Mucosa of descending colon (tissue), 3 donors: ENCODE measurements around the gene POM121C. TPM values are rescaled to one million over a fixed set of nuclear protein-coding genes. Genes with fewer than 3 reads are reported as not detected.
"Not testable (repeated sequence)": the region's sequence is repeated elsewhere in the genome, so short reads cannot be mapped to it uniquely, and the experiment has no call there.

Experiments used
- ATAC-seq: fragments of 200-7000 bp; cut with Tn5 transposase; one replicate; pipeline ENCODE4 v1.9.1; 2020; ENCODE audit warnings: mild to moderate bottlenecking, moderate library complexity
- DNase-seq, 3 donors: peaks; one replicate each; pipeline ENCODE4 v3.0.0-alpha.2; 2020
- H3K36me3 ChIP-seq: fragments of 200-600 bp; one replicate; pipeline ENCODE4 v1.8.0; 2021; ENCODE audit warnings: low read depth, mild to moderate bottlenecking
- H3K4me1 ChIP-seq: fragments of 200-600 bp; one replicate; pipeline ENCODE4 v1.8.0; 2021; ENCODE audit warnings: low read depth, mild to moderate bottlenecking
- H3K4me3 ChIP-seq: fragments of 200-600 bp; one replicate; pipeline ENCODE4 v1.8.0; 2021; ENCODE audit warnings: mild to moderate bottlenecking
- H3K9me3 ChIP-seq: fragments of 200-600 bp; one replicate; pipeline ENCODE4 v1.8.0; 2021; ENCODE audit warnings: mild to moderate bottlenecking
- intact Hi-C, 2 donors: fragments of 100-400 bp; cut with DNase I in 1 of 2; cut with micrococcal nuclease in 1 of 2; formaldehyde crosslinking; loops; one replicate each; pipeline versions ENCODE4 v1.11.0 to v1.11.1; 2022; cut with DNase I, micrococcal nuclease
- long read RNA-seq, 2 donors: library from polyadenylated mRNA; unstranded; transcript quantifications; one replicate each; pipeline ENCODE4 v2.0.0, GENCODE V29; 2019 to 2021
- total RNA-seq, 3 donors: library from RNA; stranded (reverse); fragmentation: NEBNext Ultra II Directional in 2 of 3; extraction: Animal tissue kit (Norgen Biotek cat#: 25700) in 2 of 3; gene quantifications; one replicate each; pipeline versions ENCODE4 v1.2.1 to v1.2.4, GENCODE V29; 2021 to 2023
- TF ChIP-seq, protein P1 (sequence below): fragments of 200-600 bp; IDR thresholded peaks from one replicate; pipeline ENCODE4 v1.8.0; 2022; ENCODE audit warnings: antibody characterized with exemption, mild to moderate bottlenecking
- donor health status: DM: no; HTN: no; CAD: no; lungs with moderate emphysema.
- donor health status: DM: no; HTN: no; CAD: no.
- donor health status: DM: no; HTN: yes; CAD: no.

The POM121C gene
- total RNA-seq = 10 to 100 TPM; 29.2 to 43.7 (median 34.4) TPM
- long read RNA-seq, donor 1, full-length matches to known transcripts = 1 of 27 reads
- long read RNA-seq, donor 1, partial matches to known transcripts = 17 of 27 reads
- long read RNA-seq, donor 1, other reads (novel, unspliced or antisense) = 9 of 27 reads
- long read RNA-seq, donor 2 = 0 reads

DNA sequence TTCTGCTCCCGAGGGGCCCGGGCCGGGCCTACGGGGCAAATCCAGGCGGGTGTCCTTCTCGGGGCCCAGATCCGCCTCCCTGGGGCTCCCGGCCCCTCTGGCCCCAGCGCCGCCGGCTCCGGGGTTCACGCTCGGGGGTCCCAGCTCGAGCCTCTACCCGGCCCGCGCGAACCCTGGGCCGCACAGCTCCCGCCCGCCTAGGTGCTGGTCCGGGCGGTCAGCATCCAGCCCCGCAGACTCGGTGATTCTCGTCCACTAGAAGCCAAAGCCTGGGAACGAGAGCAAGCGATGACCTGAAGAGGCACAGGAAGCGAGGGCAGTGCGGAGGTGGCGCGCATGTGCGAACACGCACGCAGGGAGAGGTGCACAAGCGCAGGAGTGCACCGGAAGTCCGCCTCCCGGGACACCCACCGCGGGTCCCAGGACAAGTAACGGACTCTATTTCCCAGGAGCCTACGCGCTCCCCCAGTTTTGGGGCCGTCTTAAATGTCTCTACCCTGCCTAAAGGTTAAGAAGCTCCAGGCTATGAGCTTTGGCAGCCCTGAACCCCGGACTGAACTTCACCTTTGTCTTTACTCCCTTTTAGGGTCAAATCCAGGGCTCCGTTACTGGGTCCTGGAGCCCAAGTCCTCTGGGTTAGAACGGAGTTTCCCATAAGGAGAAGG is at the start of gene POM121C:
Gene POM121C, minus strand, starts transcription at position 321 of the 665 bp plus-strand sequence. CDS start 44,803 bp downstream, outside the sequence.
- ATAC-seq (peak; percentile 100), DNase-seq (peak; percentile 91 to 96 (median 91))
- intact Hi-C loops = not testable (repeated sequence)

DNA sequence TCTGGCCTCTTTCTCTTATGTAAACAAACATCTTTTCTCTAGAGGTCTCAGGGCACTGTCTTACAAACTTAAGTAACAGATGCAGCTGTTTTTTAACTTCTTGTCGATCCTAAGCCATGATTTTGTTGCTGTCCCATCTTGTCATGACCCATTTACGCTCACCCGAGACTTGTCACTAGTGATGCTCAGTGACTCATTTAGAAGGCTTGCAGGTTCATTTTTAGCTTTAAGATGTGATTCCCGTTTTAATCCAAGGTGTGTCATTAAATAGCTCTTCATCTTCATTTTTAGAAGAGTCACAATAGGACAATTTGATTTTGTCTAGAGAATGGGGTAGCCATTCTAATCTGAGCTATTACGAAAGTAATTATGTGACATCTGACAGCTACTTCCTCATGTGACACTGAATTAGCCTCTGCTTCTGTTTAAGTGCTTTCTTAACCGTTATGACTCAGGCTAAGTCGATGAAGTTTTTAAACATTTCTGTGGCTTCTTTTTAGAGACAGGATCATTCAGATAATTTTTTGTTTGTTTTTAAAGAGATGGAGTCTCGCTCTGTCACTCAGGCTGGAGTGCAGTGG is 48.7 kb upstream of the POM121C start:
- no peak for DNase-seq
- Histone ChIP-seq H3K4me3 (no peak overlapping the region), H3K9me3 (no peaks in the 10 kb centered on the region), H3K36me3 (no peaks in the 10 kb centered on the region), H3K4me1 (no peaks in the 10 kb centered on the region)
- ATAC-seq = no peak
- intact Hi-C loops = loop anchor here in 1 of 2 donors (10.0 kb wide), 1 partner anchor 110 kb away; no protein-coding TSS in a partner anchor
- TF ChIP-seq, protein P1, sequence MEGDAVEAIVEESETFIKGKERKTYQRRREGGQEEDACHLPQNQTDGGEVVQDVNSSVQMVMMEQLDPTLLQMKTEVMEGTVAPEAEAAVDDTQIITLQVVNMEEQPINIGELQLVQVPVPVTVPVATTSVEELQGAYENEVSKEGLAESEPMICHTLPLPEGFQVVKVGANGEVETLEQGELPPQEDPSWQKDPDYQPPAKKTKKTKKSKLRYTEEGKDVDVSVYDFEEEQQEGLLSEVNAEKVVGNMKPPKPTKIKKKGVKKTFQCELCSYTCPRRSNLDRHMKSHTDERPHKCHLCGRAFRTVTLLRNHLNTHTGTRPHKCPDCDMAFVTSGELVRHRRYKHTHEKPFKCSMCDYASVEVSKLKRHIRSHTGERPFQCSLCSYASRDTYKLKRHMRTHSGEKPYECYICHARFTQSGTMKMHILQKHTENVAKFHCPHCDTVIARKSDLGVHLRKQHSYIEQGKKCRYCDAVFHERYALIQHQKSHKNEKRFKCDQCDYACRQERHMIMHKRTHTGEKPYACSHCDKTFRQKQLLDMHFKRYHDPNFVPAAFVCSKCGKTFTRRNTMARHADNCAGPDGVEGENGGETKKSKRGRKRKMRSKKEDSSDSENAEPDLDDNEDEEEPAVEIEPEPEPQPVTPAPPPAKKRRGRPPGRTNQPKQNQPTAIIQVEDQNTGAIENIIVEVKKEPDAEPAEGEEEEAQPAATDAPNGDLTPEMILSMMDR = no peak

More for the DNA sequence above, at the start of gene POM121C:
- not testable (repeated sequence) for H3K4me1 ChIP-seq, H3K9me3 ChIP-seq, H3K36me3 ChIP-seq
- peak within 1 kb of the TSS; percentile 61 for H3K4me3 ChIP-seq

DNA sequence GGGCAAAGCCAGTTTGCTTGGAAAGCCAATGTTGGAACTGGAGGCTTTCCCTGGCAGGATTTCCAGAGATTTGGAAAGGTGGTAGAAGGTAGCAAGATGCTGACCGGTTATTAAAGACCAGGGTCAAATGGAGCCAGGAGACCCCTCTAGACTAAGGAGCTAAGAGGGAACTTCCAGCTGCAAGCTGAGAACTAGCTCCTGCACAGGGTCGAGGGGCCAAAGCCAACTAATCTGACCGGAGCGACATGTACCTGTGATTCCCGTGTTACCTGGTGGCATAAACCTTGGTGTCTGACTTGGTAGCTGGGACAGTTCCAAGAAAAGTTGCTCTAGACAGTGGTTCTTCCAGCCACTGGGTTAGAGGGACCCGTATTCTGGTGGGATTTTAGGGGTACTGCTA is 47.8 kb upstream of the POM121C start:
- no peak for ATAC-seq
- H3K36me3 ChIP-seq = no peaks in the 10 kb centered on the region
- no peaks in the 10 kb centered on the region for H3K9me3 ChIP-seq
- TF ChIP-seq, protein P1 = no peak
- intact Hi-C loops = loop anchor here in 1 of 2 donors (10.0 kb wide), 1 partner anchor 111 kb away; no protein-coding TSS in a partner anchor
- DNase-seq = no peak
- H3K4me3 ChIP-seq = no peak overlapping the region
- no peaks in the 10 kb centered on the region for H3K4me1 ChIP-seq

DNA sequence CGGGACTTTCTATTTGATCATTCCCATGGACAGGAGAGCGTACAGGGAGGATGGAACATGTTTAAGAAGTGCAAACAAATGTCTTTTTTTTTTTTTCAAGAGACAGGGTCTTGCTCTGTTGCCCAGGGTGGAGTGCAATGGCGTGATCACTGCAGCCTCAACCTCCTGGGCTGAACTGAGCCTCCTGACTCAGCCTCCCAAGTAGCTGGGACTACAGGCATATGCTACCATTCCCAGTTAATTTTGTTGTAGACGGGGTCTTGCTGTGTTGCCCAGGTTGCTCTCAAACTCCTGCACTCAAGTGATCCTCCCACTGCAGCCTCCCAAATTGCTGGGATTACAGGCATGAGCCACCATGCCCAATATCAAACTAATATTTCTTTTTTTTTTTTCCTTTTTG is 46.5 kb upstream of the POM121C start:
- no peaks in the 10 kb centered on the region for H3K4me1 ChIP-seq
- intact Hi-C loops = loop anchor here in 1 of 2 donors (10.0 kb wide), 1 partner anchor 112 kb away; no protein-coding TSS in a partner anchor
- no peaks in the 10 kb centered on the region for H3K9me3 ChIP-seq
- ATAC-seq (no peak), DNase-seq (no peak)
- H3K36me3 ChIP-seq = no peaks in the 10 kb centered on the region
- H3K4me3 ChIP-seq = no peak overlapping the region
- TF ChIP-seq, protein P1 = no peak

DNA sequence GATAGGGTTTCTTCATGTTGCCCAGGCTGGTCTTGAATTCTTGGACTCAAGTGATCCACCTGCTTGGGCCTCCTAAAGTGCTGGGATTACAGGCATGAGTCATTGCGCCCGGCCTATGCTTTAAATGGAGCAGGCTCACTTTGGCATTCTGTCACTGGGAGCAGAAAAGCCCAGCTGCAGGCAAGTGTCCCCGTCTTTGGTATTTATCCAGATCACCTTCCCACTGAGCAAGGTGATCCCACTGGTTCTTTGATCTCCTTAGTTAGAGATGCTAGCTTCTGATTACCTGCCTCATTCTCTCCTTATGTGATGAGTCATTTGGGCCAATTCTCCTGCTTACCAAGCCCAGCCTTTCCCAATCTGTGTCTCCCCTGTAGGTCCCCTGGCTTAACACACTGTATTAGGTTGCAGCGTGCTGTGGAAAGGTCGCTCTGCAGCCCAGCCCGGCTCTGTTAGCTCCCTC is 45.3 kb upstream of the POM121C start:
- DNase-seq = no peak
- Histone ChIP-seq H3K36me3 (no peaks in the 10 kb centered on the region), H3K4me3 (no peak overlapping the region), H3K4me1 (peaks cover 7% of the 10 kb centered on the region), H3K9me3 (no peaks in the 10 kb centered on the region)
- TF ChIP-seq, protein P1 = no peak
- no peak for ATAC-seq
- intact Hi-C loops = loop anchor here in 1 of 2 donors (10.0 kb wide), 1 partner anchor 113 kb away; no protein-coding TSS in a partner anchor

DNA sequence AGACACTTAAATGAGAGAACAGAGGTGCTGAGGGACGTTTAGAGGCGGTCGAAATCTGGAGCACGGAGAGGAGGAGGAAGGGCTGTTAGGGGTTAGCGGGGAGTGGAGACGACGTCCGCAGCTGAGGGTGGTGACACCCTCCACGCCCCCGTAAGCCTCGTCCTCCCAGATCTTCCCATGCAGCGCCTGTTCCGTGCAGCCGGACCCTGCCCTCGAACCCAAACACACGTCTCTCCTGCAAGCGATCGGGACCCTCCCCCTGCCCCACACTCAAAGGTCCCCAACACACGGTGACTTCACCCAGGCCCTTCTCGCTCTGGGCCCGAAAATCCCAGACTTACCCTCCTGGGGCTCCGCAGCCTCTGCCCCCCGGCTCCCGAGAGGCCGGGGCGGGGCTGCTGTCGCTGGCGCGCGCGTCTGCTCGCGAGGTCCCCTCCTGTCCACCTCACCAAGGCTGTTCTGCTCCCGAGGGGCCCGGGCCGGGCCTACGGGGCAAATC is 41.2 kb upstream of the POM121C start:
- H3K9me3 ChIP-seq, H3K36me3 ChIP-seq, H3K4me1 ChIP-seq, intact Hi-C loops: not testable (repeated sequence)
- H3K4me3 ChIP-seq = peak overlapping the region; percentile 93
- DNase-seq = peak; percentile 15 to 53 (median 44)
- ATAC-seq = peak; percentile 27

DNA sequence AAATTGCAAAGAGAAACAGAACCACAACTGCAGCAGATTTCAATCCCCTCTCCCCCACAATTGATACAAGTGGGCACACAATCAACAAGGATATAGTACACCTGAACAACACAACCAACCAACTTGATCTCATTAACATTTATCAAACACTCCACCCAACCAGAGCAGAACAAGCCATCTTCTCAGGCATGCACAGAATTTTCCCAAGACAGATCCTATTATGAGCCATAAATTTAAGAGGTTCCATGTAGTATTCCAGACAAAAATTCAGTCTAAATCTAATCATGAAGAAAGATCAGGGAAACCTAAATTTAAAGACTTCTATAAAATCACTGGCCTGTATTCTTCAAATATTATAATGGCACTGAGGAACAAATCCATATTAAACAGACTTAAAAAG is 35.6 kb upstream of the POM121C start:
- H3K9me3 ChIP-seq, H3K4me1 ChIP-seq, H3K36me3 ChIP-seq, intact Hi-C loops, H3K4me3 ChIP-seq, DNase-seq, ATAC-seq: not testable (repeated sequence)

DNA sequence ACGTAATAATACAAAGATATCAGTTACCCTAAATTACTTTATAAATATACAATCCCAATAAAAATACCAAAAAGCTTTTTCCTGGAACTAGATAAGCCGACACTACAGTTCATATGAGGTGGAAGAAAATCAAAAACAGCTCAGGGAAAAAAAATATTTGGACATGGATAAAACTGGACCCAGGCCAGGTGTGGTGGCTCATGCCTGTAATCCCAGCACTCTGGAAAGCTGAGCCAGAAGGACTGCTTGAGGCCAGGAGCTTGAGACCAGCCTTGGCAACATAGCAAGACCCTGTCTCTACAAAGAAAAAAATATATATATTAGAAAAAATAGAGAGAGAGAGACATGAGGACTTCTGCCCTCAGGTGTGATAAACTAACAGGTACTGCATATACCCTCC is 32.7 kb upstream of the POM121C start:
- intact Hi-C loops, ATAC-seq, DNase-seq, H3K4me3 ChIP-seq, H3K9me3 ChIP-seq, H3K36me3 ChIP-seq, H3K4me1 ChIP-seq: not testable (repeated sequence)

DNA sequence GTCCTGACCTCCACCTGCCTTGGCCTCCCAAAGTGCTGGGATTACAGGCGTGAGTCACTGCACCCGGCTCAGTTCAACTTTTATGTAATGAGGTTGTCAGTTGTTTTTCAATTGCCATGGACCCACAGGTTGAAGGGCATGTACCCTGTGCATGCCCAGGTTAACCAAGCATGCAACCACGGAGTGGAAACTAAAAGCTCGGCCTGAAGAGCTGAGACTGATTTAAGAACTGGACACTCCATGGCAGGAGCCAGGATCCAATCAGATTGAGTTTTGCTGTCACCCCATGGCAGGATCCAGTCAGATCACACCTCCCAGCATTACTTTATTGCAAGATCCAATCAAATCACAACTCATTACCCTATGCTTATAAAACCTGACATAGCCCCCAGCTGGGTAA is 22.9 kb upstream of the POM121C start:
- H3K4me1 ChIP-seq, H3K4me3 ChIP-seq, ATAC-seq, H3K36me3 ChIP-seq, DNase-seq, intact Hi-C loops, H3K9me3 ChIP-seq: not testable (repeated sequence)
